Renal cortical epithelial cell (primary cell): ENCODE results near the gene BRD1. TPM values are rescaled to one million over a fixed set of nuclear protein-coding genes. Genes with fewer than 3 reads are reported as not detected.
"Not testable (repeated sequence)": the region's sequence is repeated elsewhere in the genome, so short reads cannot be mapped to it uniquely, and the experiment has no call there.

Experiments used
- DNase-seq: peaks from one replicate; pipeline ENCODE4 v3.0.0-alpha.2; 2011; ENCODE audit warnings: low read depth
- total RNA-seq: library from RNA; depleted of rRNA; stranded (reverse); fragments of >200 nt; gene quantifications from 2 replicates; pipeline ENCODE4 v1.2.3, GENCODE V29; 2014

BRD1 gene
- total RNA-seq, 1 donor from 2014 or later = 38.1 TPM

GRCh38 chr22:49853981-49854831, 26.5 kb upstream of the BRD1 start:
- DNase-seq = no peak

GRCh38 chr22:49852898-49853894, 25.5 kb upstream of the BRD1 start, which contains the start of gene ZBED4:
TSS of gene ZBED4 (plus strand) at chr22:49853844. CDS start at chr22:49883663, 29,819 bp downstream.
- DNase-seq = peak; percentile 78

- not testable (repeated sequence) for DNase-seq
These were observed 24.9 kb upstream of the BRD1 start for GRCh38 chr22:49852568-49852897.

- DNase-seq = no peak
These were observed 23.5 kb upstream of the BRD1 start for GRCh38 chr22:49850959-49851802.

GRCh38 chr22:49850021-49850911, 22.6 kb upstream of the BRD1 start:
- no peak for DNase-seq

- no peak for DNase-seq
These were observed 21.7 kb upstream of the BRD1 start for GRCh38 chr22:49849161-49850020.

- no peak for DNase-seq
These were observed 21.1 kb upstream of the BRD1 start for GRCh38 chr22:49848690-49849160.

GRCh38 chr22:49847751-49848689, 20.3 kb upstream of the BRD1 start:
- no peak for DNase-seq

- DNase-seq = no peak
These were observed 18.2 kb upstream of the BRD1 start for GRCh38 chr22:49845666-49846459.

- DNase-seq = no peak
These were observed 17.6 kb upstream of the BRD1 start for GRCh38 chr22:49845241-49845640.

- DNase-seq = no peak
These were observed 11.4 kb upstream of the BRD1 start for GRCh38 chr22:49838771-49839717.

GRCh38 chr22:49833340-49834007, 5.8 kb upstream of the BRD1 start:
- peak; percentile 56 for DNase-seq

- no peak for DNase-seq
These were observed 1.6 kb upstream of the BRD1 start for GRCh38 chr22:49829044-49829853.

- DNase-seq = no peak
These were observed 909 bp upstream of the BRD1 start for GRCh38 chr22:49828599-49828965.
